HG03565 (cell line): ENCODE measurements around the gene ARHGAP33.
"Not testable (repeated sequence)": the region's sequence is repeated elsewhere in the genome, so short reads cannot be mapped to it uniquely, and the experiment has no call there.

Source experiments
- ATAC-seq: cut with Tn5 transposase; IDR thresholded peaks from one replicate; pipeline ENCODE4 v1.9.1; 2021; ENCODE audit warnings: mild to moderate bottlenecking, moderate library complexity; ENCODE audit not compliant: unreplicated experiment

ARHGAP33 gene

DNA sequence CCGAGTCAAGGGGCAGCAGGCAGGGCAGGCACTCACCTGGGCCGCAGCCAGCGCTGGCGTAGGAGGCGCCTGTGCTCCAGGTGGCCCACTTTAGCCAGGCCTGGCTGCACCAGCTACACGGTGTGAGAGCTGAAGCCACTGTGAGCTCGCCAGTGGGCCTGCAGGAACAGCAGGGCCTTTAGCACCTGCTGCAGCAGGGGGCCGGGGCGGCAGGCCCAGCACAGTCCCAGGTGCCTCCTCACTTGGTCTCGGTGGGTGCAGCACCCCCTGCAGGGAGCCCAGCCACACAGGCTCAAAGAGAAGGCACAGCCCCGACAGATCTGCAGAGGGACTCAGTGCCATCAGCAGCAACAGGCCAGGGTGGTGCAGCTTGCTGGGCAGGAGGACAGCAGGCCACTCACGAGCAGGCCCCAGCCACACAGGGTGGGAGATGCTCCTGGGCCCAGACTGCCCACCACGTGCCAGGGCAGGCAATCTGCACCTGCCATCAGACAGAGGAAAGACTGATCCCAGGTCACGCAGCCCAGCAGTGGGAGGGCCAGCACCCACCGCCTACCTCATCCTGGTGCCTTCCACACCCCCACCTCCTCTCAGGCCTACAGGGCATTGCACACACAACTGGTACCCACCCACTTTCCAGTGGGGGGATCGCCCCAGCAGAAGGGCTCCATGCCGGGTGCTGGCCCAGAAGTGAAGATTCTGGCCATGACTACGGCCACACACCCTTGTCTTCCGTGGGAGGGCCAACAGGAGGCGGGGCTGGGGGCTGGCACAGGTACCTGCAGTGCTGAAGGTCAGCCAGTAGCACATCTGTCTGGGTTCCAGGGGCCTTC lies 15.8 kb downstream of the ARHGAP33 start:
- ATAC-seq, result no peak

DNA sequence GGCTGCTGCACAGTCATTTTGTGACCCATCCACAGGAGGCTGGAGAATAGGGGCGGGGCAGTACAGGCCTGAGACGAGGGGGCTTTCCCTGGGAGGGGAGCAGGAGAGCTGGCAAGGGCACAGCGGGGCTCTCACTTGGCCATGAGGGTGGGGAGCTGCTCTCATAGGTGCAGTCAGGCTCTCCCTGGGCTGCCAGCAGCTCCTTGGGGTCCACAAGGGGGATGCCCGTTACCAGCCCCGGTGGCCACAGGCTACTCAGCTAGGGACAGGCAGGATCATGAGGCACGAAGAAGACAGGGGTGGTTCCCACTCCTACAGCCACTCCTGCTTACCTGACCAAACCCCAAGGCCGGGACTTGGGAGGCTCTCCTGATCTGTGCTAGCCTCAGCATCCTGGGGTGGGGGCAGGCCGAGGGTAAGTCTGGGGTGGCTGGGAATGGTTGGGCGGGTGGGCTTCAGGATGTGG lies 16.5 kb downstream of the ARHGAP33 start:
- no peak for ATAC-seq

DNA sequence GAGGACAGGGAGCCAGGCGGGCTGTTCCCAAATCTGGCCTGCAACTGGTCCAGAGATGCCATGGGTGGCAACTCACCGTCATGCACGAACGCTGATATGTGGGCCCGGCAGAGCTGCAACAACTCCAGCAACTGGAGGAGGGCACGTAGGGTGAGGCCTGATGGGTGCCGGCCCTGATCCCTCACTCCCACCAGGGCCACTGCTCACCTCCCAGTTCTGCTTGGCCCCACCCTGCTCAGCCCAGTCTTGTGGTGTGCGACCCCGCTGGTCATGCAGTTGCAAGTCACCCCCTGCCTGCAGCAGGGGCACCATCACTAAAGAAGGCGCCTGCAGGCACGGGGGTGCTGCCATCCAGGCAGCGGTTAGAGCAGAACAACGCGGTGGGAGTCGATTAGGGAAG lies 16.9 kb downstream of the ARHGAP33 start:
- no peak for ATAC-seq

DNA sequence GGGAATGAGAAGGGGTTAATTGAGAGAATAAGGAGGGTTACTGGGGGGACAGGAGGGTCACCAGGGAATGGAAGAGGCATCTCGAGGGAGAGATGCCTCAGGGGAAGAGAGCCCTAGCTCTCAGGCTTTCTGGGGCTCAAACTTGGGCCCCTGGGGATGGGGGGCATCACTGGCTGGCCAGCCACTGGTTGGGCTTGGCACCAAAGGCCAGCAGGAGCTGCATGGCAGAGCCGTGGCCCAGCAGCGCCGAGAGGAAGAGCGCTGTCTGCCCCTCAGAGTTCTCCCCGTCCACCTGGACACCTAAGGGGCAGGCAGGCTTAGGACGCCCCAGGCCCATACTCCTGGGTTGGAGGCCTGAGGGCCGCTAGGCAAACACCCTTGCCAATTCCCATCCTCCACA lies 17.5 kb downstream of the ARHGAP33 start:
- ATAC-seq, result no peak

DNA sequence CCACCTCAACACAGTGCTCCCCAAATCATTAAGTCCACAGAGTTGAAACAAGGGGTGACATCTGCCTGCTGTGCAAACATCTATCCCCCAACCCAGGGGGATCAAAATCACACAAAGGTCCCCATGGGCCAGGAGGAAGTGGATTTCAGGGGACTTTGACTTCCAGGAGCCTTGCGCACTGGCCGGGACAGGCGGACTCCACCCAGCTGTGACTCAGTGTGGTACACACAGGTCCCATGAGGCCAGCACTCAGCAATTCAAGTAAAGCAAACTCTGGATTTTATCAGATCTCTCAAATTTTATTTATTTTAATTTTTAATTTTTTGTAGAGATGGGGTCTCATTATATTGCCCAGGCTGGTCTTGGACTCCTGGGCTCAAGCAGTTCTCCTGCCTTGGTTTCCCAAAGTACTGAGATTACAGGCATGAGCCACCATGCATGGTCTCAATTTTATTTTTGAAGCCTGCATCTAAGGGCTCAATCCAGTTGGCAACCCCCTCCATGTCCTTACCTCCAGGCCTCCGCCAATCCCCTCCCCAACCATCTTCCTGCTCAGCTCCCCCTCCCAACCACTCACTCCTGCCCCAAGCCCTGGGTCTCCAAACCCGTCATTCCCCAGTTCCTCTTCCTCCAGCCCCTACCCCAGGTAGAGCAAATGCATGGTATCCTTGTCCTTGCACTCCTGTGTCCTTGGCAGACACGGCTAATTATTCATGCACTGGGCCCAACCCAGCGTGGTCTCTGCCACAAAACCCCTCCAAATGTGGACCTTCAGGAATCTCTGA lies 18.2 kb downstream of the ARHGAP33 start:
- no peak for ATAC-seq

DNA sequence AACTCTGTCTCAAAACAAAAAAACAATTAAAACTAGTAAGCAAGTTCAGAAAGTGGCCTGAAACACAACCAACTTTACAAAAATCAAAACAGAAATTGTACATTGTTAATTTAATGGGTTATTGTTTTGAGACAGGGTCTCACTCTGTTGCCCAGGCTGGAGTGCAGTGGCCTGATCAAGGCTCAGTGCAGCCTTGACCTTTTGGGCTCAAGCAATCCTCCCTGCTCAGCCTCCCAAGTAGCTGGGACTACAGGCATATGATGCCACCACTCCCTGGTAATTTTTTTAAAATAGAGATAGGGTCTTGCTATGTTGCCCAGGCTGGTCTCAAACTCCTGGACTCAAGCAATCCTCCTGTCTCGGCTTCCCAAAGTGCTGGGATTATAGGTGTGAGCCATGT lies 20.2 kb downstream of the ARHGAP33 start:
- ATAC-seq, result not testable (repeated sequence)

DNA sequence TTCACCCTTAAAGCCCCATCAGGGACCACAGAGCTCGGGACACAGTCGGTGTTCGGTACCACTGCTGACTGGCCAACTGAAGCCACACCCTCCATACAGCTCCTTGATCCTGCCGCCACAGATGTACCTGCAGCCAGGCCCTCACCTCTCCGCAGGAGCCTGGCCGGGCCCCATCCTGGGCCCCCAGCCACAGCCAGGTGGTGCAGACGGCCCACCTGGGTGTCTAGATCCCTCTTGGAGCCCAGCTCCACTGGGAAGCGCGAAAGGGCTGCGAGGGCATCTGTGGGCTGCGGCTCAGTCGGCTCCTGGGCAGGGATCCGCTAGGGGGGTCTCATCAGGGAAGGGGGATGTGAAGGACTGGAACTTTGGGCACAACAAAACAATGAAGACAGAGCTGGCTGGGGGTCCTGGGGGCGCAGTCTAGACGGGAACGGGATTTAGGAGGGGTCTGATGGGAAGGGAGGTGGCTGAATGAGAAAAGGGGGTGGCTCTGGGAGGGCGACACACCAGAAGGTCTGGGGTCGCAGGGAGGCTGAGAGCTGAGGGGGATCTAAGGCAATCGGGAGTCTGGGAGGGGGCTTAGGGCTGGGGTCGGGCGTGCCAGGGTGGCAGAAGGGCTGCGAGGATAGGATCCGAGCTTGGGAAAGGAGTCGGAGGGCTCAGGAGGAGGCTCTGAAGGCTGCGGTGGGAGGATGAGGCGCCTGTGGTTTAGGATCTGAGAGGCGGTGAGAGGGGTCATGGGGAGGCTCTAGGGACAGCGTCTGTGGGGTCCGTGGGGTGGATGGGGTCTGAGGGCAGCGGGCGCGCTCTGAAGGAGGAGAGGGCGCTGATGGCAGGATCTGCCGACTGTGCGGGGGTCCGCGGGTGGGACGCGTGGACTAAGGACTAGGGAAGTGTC lies 21.5 kb downstream of the ARHGAP33 start:
- no peak for ATAC-seq

DNA sequence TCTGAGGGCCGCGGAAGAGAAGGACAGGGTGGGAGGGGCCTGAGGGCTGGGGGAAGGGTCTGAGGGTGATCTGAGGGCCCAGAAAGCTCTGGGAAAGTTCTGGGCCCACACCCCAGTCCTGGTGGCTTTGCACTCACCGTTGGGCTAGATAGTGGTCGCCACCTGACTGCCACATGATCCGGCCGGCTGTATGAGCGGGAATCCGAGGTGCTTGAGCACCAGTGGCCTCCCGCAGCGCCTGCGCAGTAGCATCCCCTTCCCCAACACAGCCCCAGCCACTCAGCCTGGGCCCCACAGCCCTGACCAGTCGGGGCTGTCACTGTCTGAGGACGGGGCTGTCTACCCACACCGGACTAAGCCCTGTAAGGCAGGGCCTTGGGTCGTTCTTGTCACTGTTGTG lies 22.3 kb downstream of the ARHGAP33 start:
- no peak for ATAC-seq

DNA sequence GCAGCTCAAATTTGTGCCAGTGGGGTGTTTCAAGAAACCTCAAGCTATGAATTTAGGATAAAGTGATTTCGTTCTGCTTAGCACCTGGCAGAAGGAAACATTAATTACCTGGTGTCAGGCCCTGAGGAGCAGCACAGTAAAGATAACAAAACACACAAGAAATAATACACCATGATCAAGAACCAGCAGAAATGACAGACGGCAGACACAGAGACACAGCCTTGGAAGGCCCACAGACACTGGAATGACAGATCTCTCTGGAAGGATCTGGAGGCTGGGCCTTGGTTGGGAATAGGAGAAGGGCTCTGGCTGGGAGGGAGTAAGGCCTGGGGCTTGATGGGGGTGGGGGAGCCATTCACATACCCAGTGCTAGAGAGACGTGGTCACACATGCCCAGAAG lies 26.5 kb downstream of the ARHGAP33 start:
- ATAC-seq, result no peak

DNA sequence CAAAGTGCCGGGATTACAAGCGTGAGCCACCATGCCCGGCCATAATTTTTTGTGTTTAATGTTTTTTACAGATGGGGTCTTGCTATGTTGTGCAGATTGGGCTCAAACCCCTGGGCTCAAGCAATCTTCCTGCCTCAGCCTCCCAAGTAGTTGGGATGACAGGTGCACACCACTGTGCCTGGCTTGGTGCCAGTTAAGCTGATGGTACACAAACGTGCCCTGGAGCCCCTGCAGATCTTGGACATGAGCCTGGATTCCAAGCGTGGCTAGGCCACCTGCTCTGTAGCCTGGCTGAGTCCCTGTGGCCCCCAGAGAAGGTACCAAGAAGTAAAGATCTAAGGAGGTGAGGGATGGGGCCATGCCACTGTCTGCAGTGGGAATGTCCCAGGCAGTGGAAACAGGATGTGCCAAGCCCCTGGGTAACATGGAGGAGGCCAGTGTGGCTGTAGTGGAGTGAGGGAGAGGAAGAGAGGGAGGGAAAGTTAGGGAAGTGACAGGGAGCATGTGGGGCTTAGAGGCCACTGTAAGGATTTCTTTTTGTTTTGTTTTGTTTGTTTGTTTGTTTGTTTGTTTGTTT lies 30.2 kb downstream of the ARHGAP33 start:
- ATAC-seq, result no peak

DNA sequence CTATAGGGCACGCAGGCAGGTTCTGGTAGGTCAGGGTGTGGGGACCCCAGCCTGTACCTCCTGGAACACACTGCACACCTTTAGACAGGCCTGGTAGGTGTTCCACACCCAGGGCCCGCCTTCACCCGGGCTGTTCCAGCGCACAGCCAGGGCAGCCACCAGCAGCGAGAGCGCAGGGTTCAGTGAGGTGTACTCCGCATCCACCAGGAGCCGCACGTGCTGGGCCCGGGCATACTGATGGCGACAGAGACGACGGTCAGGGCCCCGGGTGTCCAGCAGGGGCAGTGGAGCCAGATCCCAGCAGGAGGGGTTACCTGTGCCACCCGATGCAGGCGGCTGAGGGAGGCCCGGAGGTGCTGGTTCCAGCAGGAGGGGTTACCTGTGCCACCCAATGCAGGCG lies 31.2 kb downstream of the ARHGAP33 start:
- ATAC-seq, result no peak

DNA sequence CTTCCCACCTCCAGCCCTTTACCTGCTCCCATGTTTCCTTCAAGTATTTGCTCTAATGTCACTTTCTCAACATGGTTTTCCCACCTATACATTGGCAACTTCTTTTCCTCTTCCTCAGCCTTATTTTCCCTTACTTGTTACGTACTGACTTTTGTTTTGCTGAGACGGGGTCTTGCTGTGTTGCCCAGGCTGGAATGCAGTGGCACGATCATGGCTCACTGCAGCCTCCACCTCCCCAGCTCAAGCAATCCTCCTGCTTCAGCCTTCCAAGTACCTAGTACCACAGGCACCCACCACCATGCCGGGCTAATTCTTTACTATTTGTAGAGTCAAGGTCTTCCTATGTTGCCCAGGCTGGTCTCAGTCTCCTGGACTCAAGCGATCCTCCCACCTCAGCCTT lies 32.3 kb downstream of the ARHGAP33 start:
- no peak for ATAC-seq

DNA sequence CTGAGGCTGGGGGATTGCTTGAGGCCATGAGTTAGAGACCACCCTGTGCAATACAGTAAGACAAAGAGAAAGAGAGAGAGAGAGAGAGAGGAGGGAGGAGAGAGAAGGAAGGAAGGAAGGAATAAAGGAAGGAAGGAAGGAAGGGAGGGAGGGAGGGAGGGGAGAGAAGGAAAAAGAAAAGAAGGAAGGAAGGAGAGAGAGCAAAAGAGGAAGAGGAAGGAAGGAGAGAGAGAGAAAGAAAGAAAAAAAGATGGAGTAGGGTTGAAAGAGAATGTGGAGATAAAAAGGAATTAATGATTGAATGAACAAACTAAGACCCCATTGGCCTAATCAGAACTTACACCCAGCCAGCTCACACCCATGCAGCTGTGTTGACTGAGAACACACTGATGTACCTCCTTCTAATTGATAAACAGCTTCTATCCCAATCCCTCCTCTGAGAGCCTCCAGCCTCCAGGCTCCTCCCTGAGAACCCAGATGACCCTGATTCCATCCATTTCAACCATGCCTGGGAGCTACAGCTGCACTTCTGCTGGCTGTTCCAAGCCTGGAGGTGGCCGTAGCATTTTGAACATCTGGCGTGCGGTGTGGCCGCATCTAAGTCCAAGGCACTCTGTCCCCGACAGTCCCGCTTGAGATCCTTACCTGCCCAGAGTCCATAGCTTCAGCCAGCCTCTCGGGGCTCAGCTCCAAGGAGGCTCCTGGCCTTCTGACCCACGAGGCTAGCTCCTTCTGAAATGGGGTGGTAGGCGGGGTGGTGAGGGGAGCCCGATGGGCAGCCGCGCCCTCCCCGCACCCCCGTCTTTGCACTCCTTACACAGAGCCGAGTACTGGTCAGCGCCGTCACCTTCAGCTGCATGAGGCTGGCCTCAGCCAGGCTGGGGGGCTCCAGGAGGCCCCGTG lies 36.2 kb downstream of the ARHGAP33 start:
- no peak for ATAC-seq

DNA sequence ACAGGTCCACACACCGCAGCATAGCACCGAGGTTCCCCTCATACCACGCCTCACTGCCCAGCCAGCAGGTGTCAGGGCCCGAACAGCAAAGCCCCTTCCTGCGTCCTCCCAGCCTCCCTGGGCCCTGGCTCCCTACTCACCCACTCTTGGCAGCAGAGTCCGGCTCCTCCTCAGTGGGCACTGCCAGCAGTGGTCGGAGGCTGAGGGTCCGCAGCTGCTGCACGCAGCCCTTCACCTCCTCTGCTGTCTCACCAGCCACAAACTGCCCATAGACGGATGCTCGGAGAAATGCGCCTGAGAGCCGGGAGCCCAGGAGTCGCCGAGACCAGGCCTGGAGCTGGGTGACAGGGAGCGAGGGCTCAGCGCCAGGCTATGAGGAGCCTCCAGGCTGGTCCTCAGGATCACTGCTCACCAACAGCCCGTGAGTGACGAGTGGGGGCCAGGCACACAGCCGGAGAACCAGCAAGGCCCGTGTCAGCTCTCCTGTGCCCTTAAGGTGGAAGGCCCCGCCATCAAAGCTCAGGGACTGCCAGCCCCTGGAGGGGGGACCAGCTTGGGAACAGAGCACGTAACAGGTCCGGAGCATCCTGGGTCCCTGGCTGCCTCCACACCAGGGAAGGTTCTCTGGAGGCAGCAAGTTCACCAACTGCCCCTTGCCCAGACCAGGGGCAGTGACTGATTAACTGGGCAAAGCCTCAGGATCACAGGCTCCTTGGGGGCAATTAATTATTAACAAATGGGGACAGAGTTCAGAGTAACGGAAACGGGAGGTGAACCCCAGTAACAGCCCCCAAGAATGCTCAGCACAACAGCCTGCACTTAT lies 37.1 kb downstream of the ARHGAP33 start, which contains the start of gene PRODH2:
Gene PRODH2, minus strand, starts transcription at position 626 of the 823 bp plus-strand sequence. Its CDS starts 40 bp downstream, at position 586.
- no peak for ATAC-seq

DNA sequence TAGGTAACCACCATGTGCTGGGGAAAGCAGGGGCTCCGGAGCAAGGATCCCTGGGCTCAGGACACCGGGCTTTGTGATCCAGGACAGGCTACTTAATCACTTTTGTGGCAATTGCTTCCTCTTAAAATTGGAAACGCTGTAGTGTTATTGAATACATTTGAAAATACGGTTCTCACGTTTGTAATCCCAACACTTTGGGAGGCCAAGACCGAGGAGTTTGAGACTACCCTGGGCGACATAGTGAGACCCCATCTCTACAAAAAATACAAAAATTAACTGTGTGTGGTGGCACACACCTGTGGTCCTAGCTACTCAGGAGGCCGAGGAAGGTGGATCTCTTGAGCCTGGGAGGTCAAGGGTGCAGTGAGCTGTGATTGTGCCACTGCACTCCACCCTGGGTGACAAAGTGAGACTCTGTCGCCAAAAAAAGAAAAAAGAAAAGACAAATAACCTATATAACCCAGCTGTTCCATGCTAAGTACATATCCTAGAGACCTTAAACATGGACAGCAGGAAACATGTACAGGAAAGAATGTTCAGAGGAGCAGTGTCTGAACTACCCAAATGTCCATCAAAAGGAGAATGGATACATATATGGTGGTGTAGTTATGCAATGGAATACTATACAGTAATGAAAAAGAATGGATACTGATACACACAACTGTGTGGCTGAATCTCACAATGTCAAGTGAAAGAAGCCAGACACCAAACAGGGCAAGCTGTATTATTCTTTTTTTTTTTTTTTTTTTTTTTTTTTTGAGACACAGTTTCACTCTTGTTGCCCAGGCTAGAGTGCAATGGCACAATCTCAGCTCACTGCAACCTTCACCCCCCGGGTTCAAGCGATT lies 37.9 kb downstream of the ARHGAP33 start:
- no peak for ATAC-seq

DNA sequence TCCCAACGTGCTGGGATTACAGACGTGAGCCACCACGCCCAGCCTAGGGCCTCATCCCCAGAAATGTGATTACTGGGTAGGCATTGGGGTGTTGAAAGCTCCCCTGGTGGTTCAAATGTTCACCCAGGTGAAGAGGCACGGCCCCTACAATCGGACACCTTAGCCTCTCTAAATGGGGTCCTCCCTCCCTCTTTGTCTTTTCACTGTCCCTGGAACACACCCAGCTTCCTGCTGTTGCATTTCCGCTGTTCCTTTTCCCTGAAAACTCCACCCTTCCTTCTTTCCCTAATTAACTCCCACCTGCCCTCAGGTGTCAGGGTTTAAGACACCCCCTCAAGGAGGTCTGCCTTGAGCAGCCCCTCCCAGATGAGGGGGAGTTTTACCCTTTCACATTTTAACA lies 40.9 kb downstream of the ARHGAP33 start:
- no peak for ATAC-seq

DNA sequence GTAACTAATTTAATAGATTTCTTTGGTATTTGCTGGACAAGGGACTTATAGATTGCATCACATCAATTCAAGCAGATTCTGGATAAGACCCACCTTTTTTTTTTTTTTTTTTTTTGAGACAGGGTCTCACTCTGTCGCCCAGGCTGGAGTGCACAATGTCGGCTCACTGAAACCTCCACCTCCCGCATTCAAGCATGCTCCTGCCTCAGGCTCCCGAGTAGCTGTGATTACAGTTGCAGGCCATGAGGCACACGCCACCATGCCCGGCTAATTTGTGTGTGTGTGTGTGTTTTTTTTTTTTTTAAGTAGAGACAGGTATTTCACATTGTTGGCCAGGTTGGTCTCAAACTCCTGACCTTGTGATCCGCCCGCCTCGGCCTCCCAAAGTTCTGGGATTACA lies 41.5 kb downstream of the ARHGAP33 start:
- ATAC-seq, result no peak

DNA sequence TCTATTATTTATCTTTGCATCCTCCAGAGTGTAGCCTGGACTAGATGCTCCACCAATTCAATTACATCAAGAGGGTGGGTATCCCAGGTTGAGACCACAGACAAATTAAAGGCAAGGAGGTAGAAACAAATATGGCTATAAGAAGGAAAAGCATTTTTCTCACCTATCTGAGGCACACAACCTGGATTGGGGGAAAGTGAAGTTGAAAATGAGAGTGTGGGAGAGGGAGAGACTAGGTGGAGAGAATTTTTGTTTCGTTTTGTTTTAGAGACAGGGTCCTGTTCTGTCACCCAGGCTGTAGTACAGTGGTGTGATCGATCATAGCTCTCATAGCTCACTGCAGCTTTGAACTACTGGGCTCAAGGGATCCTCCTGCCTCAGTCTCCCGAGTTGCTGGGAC lies 43.1 kb downstream of the ARHGAP33 start:
- ATAC-seq, result no peak
